Subcutaneous abdominal adipose tissue (tissue), 5 donors: ENCODE results near the gene ANKRD35.
"Not testable (repeated sequence)": the region's sequence is repeated elsewhere in the genome, so short reads cannot be mapped to it uniquely, and the experiment has no call there.

ENCODE experiments used
- H3K27ac ChIP-seq: one replicate; pipeline ENCODE4 v1.7.0; 2013; ENCODE audit warnings: low read depth, mild to moderate bottlenecking, inconsistent platforms, low read length, moderate library complexity
- H3K27me3 ChIP-seq, 5 donors: one replicate each; pipeline ENCODE4 v1.7.0; 2013; ENCODE audit warnings: low read length in 5 of 5, inconsistent platforms in 1 of 5; ENCODE audit not compliant: control insufficient read depth in 5 of 5, insufficient read depth in 4 of 5
- H3K36me3 ChIP-seq, 5 donors: one replicate each; pipeline ENCODE4 v1.7.0; 2013; ENCODE audit warnings: low read length in 5 of 5; ENCODE audit not compliant: control insufficient read depth in 5 of 5, insufficient read depth in 5 of 5
- H3K4me1 ChIP-seq, 5 donors: one replicate each; pipeline ENCODE4 v1.7.0; 2013; ENCODE audit warnings: low read length in 5 of 5, mild to moderate bottlenecking in 3 of 5, moderate library complexity in 1 of 5; ENCODE audit not compliant: control insufficient read depth in 5 of 5, insufficient read depth in 5 of 5
- H3K4me3 ChIP-seq, 5 donors: one replicate each; pipeline ENCODE4 v1.7.0; 2013; ENCODE audit warnings: low read length in 5 of 5, low read depth in 1 of 5
- H3K9ac ChIP-seq, 5 donors: one replicate each; pipeline ENCODE4 v1.7.0; 2013; ENCODE audit warnings: low read length in 5 of 5, mild to moderate bottlenecking in 4 of 5, moderate library complexity in 3 of 5
- H3K9me3 ChIP-seq, 5 donors: one replicate each; pipeline ENCODE4 v1.7.0; 2013; ENCODE audit warnings: low read length in 5 of 5; ENCODE audit not compliant: control insufficient read depth in 5 of 5
- donor health status: healthy.
- donor health status: healthy.
- donor health status: healthy.
- donor health status: healthy.
- donor health status: healthy.

Gene ANKRD35

GRCh38 chr1:145843031-145843430 lies 42.6 kb downstream of the ANKRD35 start:
- peaks cover 26 to 62% (median 55%) of the 10 kb centered on the region in 5 donors for H3K36me3 ChIP-seq
- no peaks in the 10 kb centered on the region for H3K9me3 ChIP-seq
- peaks cover 0 to 18% (median 15%) of the 10 kb centered on the region in 5 donors for H3K4me1 ChIP-seq
- no peaks in the 10 kb centered on the region for H3K27me3 ChIP-seq
- H3K27ac ChIP-seq = no peak overlapping the region
- H3K9ac ChIP-seq = no peak overlapping the region
- H3K4me3 ChIP-seq = no peak overlapping the region

- Histone ChIP-seq H3K9ac (no peak overlapping the region), H3K4me1 (no peaks in the 10 kb centered on the region), H3K36me3 (peaks cover 49 to 100% (median 89%) of the 10 kb centered on the region in 5 donors), H3K9me3 (no peaks in the 10 kb centered on the region), H3K4me3 (no peak overlapping the region), H3K27ac (no peak overlapping the region), H3K27me3 (no peaks in the 10 kb centered on the region)
Observed at GRCh38 chr1:145837656-145838055, 48.0 kb downstream of the ANKRD35 start.

- H3K4me3 ChIP-seq, H3K27ac ChIP-seq, H3K4me1 ChIP-seq, H3K27me3 ChIP-seq, H3K9ac ChIP-seq, H3K9me3 ChIP-seq: not testable (repeated sequence)
- H3K36me3 ChIP-seq = peaks cover 44 to 94% (median 83%) of the 10 kb centered on the region in 5 donors
Observed at GRCh38 chr1:145830810-145831209, 54.9 kb downstream of the ANKRD35 start.

GRCh38 chr1:145828367-145829026 lies 57.2 kb downstream of the ANKRD35 start:
- H3K27ac ChIP-seq = no peak overlapping the region
- H3K9ac ChIP-seq = no peak overlapping the region
- no peaks in the 10 kb centered on the region for H3K9me3 ChIP-seq
- no peak overlapping the region for H3K4me3 ChIP-seq
- peaks cover 34 to 73% (median 62%) of the 10 kb centered on the region in 5 donors for H3K36me3 ChIP-seq
- H3K4me1 ChIP-seq = peaks cover 0 to 17% (median 15%) of the 10 kb centered on the region in 5 donors
- no peaks in the 10 kb centered on the region for H3K27me3 ChIP-seq

GRCh38 chr1:145827966-145828365 lies 57.7 kb downstream of the ANKRD35 start:
- Histone ChIP-seq H3K27ac (no peak overlapping the region), H3K4me3 (no peak overlapping the region), H3K36me3 (peaks cover 31 to 68% (median 57%) of the 10 kb centered on the region in 5 donors), H3K4me1 (peaks cover 0 to 17% (median 15%) of the 10 kb centered on the region in 5 donors), H3K27me3 (no peaks in the 10 kb centered on the region), H3K9ac (no peak overlapping the region), H3K9me3 (no peaks in the 10 kb centered on the region)

GRCh38 chr1:145826030-145826429 lies 59.6 kb downstream of the ANKRD35 start:
- no peak overlapping the region for H3K27ac ChIP-seq
- no peaks in the 10 kb centered on the region for H3K27me3 ChIP-seq
- H3K9ac ChIP-seq = no peak overlapping the region
- peaks cover 25 to 49% (median 43%) of the 10 kb centered on the region in 5 donors for H3K36me3 ChIP-seq
- no peak overlapping the region for H3K4me3 ChIP-seq
- H3K9me3 ChIP-seq = no peaks in the 10 kb centered on the region
- peaks cover 0 to 17% (median 15%) of the 10 kb centered on the region in 5 donors for H3K4me1 ChIP-seq

- no peaks in the 10 kb centered on the region for H3K9me3 ChIP-seq
- peak overlapping the region; percentile 93 to 98 (median 95) for H3K9ac ChIP-seq
- H3K4me1 ChIP-seq = peaks cover 0 to 17% (median 15%) of the 10 kb centered on the region in 5 donors
- no peaks in the 10 kb centered on the region for H3K27me3 ChIP-seq
- peak overlapping the region; percentile 86 for H3K27ac ChIP-seq
- H3K4me3 ChIP-seq = peak overlapping the region; percentile 86 to 98 (median 97)
- peaks cover 20 to 33% (median 29%) of the 10 kb centered on the region in 5 donors for H3K36me3 ChIP-seq
Observed at GRCh38 chr1:145824499-145824842, 61.2 kb downstream of the ANKRD35 start.

GRCh38 chr1:145823565-145824498 lies 61.8 kb downstream of the ANKRD35 start, which contains the start of the genes POLR3C and RNF115:
Gene POLR3C (plus strand): TSS chr1:145824200. CDS start chr1:145825777, 1,577 bp downstream.
Gene RNF115 (minus strand): TSS chr1:145824095. CDS start chr1:145823873, 222 bp downstream.
- peak within 1 kb of the TSS; percentile 93 to 98 (median 95) for H3K9ac ChIP-seq
- H3K4me1 ChIP-seq = peaks cover 0 to 17% (median 15%) of the 10 kb centered on the region in 5 donors
- peak within 1 kb of the TSS; percentile 86 to 98 (median 97) for H3K4me3 ChIP-seq

GRCh38 chr1:145822779-145823331 lies 62.8 kb downstream of the ANKRD35 start:
- H3K9ac ChIP-seq, H3K27ac ChIP-seq, H3K9me3 ChIP-seq, H3K4me3 ChIP-seq, H3K27me3 ChIP-seq: not testable (repeated sequence)
- peaks cover 0 to 17% (median 15%) of the 10 kb centered on the region in 5 donors for H3K4me1 ChIP-seq
- H3K36me3 ChIP-seq = peaks cover 3 to 17% (median 13%) of the 10 kb centered on the region in 5 donors

More at GRCh38 chr1:145823565-145824498, 61.8 kb downstream of the ANKRD35 start, which contains the start of the genes POLR3C and RNF115:
- Histone ChIP-seq H3K27me3 (no peaks in the 10 kb centered on the region), H3K36me3 (peaks cover 13 to 27% (median 23%) of the 10 kb centered on the region in 5 donors), H3K9me3 (no peaks in the 10 kb centered on the region), H3K27ac (peak within 1 kb of the TSS; percentile 86)
